ENCODE results near the gene AGAP1. TPM values are rescaled to one million over a fixed set of nuclear protein-coding genes. Genes with fewer than 3 reads are reported as not detected.

The AGAP1 gene
- total and polyA plus RNA-seq, 4 donors: 2.0 to 8.5 (median 5.4) TPM

DNA sequence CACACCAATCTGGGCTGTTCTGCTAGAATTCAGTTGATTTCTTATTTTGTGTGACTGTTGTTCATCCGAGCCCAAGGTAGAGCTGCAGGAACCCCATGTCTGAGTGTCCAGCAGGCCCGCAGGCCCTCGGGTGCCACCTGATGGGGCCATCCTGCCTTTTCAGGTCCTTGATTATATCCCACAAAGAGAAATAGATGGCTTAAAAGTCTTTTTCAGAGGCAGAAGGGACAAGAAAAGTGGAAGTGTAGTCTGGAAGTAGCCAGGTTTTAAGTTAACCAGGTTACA lies 52.2 kb downstream of the AGAP1 start:
- H3K4me1 ChIP-seq (ENCODE audit: control insufficient read depth in 4 of 4, insufficient read depth in 4 of 4, low read length in 3 of 4): peaks cover 2 to 12% (median 7%) of the 10 kb centered on the region in 4 donors
- no peak for DNase-seq (ENCODE audit: low spot score)

DNA sequence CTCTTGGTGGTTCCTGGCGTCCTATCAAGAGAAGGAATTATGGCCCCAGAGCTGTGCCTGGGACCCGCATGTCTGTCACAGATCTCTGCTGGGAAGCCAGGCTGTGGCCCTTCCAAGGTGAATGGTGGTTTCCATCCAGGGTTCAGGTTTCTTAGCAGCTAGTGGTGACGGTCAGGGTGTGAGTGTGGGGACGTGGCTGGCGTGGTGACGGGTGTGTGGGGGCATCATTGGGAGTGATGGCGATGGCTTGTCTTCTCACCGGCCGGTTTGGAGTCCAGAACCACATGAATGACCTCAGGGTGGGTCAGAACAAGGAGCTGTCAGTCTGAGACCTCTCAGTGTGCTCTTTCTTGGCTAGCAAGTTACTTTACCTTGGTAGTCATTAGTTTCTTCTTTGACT lies 52.6 kb downstream of the AGAP1 start:
- no peak overlapping the region for H3K4me3 ChIP-seq (ENCODE audit: low read depth in 1 of 3, low read length in 3 of 3)
- H3K9ac ChIP-seq (ENCODE audit: low read depth in 1 of 2, low read length in 2 of 2): no peak overlapping the region
- no peak overlapping the region for H3K27ac ChIP-seq (ENCODE audit: low read depth in 1 of 2, low read length in 2 of 2)
- peaks cover 2 to 13% (median 8%) of the 10 kb centered on the region in 4 donors for H3K4me1 ChIP-seq (ENCODE audit: control insufficient read depth in 4 of 4, insufficient read depth in 4 of 4, low read length in 3 of 4)
- DNase-seq (ENCODE audit: low spot score): no peak
- H3K9me3 ChIP-seq (ENCODE audit: control insufficient read depth in 4 of 4, low read length in 3 of 4): no peaks in the 10 kb centered on the region
- H3K36me3 ChIP-seq (ENCODE audit: control insufficient read depth in 4 of 4, insufficient read depth in 3 of 4, low read depth in 1 of 4, low read length in 3 of 4): no peaks in the 10 kb centered on the region
- no peaks in the 10 kb centered on the region for H3K27me3 ChIP-seq (ENCODE audit: control insufficient read depth in 4 of 4, insufficient read depth in 4 of 4, low read length in 3 of 4)
- 86% methylated on average over 9 of the region's 9 CpGs for WGBS
- TF ChIP-seq RAD21 (IDR thresholded peaks at IDR 0.05) (no peak), SP1 (IDR thresholded peaks at IDR 0.05) (no peak), HNF4G (IDR thresholded peaks at IDR 0.05) (no peak), HNF4A (conservative IDR thresholded peaks at IDR 0.05) (no peak), TAF1 (conservative IDR thresholded peaks at IDR 0.05) (no peak), GABPA (IDR thresholded peaks at IDR 0.05 in 1 of 2, conservative IDR thresholded peaks at IDR 0.05 in 1 of 2) (no peak), EGR1 (IDR thresholded peaks at IDR 0.05; ENCODE audit: low read depth in 2 of 2) (no peak), JUND (IDR thresholded peaks at IDR 0.05) (no peak), FOXA1 (IDR thresholded peaks at IDR 0.05) (no peak)
- TF ChIP-seq, protein P1, sequence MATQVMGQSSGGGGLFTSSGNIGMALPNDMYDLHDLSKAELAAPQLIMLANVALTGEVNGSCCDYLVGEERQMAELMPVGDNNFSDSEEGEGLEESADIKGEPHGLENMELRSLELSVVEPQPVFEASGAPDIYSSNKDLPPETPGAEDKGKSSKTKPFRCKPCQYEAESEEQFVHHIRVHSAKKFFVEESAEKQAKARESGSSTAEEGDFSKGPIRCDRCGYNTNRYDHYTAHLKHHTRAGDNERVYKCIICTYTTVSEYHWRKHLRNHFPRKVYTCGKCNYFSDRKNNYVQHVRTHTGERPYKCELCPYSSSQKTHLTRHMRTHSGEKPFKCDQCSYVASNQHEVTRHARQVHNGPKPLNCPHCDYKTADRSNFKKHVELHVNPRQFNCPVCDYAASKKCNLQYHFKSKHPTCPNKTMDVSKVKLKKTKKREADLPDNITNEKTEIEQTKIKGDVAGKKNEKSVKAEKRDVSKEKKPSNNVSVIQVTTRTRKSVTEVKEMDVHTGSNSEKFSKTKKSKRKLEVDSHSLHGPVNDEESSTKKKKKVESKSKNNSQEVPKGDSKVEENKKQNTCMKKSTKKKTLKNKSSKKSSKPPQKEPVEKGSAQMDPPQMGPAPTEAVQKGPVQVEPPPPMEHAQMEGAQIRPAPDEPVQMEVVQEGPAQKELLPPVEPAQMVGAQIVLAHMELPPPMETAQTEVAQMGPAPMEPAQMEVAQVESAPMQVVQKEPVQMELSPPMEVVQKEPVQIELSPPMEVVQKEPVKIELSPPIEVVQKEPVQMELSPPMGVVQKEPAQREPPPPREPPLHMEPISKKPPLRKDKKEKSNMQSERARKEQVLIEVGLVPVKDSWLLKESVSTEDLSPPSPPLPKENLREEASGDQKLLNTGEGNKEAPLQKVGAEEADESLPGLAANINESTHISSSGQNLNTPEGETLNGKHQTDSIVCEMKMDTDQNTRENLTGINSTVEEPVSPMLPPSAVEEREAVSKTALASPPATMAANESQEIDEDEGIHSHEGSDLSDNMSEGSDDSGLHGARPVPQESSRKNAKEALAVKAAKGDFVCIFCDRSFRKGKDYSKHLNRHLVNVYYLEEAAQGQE (IDR thresholded peaks at IDR 0.05): no peak

More for the DNA sequence above, 52.2 kb downstream of the AGAP1 start:
- Histone ChIP-seq H3K9ac (ENCODE audit: low read depth in 1 of 2, low read length in 2 of 2) (no peak overlapping the region), H3K27ac (ENCODE audit: low read depth in 1 of 2, low read length in 2 of 2) (no peak overlapping the region), H3K9me3 (ENCODE audit: control insufficient read depth in 4 of 4, low read length in 3 of 4) (no peaks in the 10 kb centered on the region), H3K4me3 (ENCODE audit: low read depth in 1 of 3, low read length in 3 of 3) (no peak overlapping the region), H3K36me3 (ENCODE audit: control insufficient read depth in 4 of 4, insufficient read depth in 3 of 4, low read depth in 1 of 4, low read length in 3 of 4) (no peaks in the 10 kb centered on the region), H3K27me3 (ENCODE audit: control insufficient read depth in 4 of 4, insufficient read depth in 4 of 4, low read length in 3 of 4) (no peaks in the 10 kb centered on the region)
- TF ChIP-seq, protein P2, sequence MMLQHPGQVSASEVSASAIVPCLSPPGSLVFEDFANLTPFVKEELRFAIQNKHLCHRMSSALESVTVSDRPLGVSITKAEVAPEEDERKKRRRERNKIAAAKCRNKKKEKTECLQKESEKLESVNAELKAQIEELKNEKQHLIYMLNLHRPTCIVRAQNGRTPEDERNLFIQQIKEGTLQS (IDR thresholded peaks at IDR 0.05): no peak
- TF ChIP-seq HNF4A (conservative IDR thresholded peaks at IDR 0.05) (no peak), SP1 (IDR thresholded peaks at IDR 0.05) (no peak), NR2F2 (IDR thresholded peaks at IDR 0.05) (no peak), GABPA (IDR thresholded peaks at IDR 0.05 in 1 of 2, conservative IDR thresholded peaks at IDR 0.05 in 1 of 2) (no peak), RAD21 (IDR thresholded peaks at IDR 0.05) (no peak), FOXA2 (IDR thresholded peaks at IDR 0.05) (no peak), EGR1 (IDR thresholded peaks at IDR 0.05; ENCODE audit: low read depth in 2 of 2) (no peak), HNF4G (IDR thresholded peaks at IDR 0.05) (no peak), JUND (IDR thresholded peaks at IDR 0.05) (no peak), RXRA (IDR thresholded peaks at IDR 0.05) (no peak), YY1 (IDR thresholded peaks at IDR 0.05) (no peak), FOXA1 (IDR thresholded peaks at IDR 0.05) (no peak)
- TF ChIP-seq, protein P3, sequence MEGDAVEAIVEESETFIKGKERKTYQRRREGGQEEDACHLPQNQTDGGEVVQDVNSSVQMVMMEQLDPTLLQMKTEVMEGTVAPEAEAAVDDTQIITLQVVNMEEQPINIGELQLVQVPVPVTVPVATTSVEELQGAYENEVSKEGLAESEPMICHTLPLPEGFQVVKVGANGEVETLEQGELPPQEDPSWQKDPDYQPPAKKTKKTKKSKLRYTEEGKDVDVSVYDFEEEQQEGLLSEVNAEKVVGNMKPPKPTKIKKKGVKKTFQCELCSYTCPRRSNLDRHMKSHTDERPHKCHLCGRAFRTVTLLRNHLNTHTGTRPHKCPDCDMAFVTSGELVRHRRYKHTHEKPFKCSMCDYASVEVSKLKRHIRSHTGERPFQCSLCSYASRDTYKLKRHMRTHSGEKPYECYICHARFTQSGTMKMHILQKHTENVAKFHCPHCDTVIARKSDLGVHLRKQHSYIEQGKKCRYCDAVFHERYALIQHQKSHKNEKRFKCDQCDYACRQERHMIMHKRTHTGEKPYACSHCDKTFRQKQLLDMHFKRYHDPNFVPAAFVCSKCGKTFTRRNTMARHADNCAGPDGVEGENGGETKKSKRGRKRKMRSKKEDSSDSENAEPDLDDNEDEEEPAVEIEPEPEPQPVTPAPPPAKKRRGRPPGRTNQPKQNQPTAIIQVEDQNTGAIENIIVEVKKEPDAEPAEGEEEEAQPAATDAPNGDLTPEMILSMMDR (IDR thresholded peaks at IDR 0.05; ENCODE audit: low read depth, low read length, missing input control): no peak
- TF ChIP-seq, protein P4, sequence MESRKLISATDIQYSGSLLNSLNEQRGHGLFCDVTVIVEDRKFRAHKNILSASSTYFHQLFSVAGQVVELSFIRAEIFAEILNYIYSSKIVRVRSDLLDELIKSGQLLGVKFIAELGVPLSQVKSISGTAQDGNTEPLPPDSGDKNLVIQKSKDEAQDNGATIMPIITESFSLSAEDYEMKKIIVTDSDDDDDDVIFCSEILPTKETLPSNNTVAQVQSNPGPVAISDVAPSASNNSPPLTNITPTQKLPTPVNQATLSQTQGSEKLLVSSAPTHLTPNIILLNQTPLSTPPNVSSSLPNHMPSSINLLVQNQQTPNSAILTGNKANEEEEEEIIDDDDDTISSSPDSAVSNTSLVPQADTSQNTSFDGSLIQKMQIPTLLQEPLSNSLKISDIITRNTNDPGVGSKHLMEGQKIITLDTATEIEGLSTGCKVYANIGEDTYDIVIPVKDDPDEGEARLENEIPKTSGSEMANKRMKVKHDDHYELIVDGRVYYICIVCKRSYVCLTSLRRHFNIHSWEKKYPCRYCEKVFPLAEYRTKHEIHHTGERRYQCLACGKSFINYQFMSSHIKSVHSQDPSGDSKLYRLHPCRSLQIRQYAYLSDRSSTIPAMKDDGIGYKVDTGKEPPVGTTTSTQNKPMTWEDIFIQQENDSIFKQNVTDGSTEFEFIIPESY (IDR thresholded peaks at IDR 0.05): no peak
- TF ChIP-seq, protein P1 (IDR thresholded peaks at IDR 0.05): no peak
- TF ChIP-seq, protein P5, sequence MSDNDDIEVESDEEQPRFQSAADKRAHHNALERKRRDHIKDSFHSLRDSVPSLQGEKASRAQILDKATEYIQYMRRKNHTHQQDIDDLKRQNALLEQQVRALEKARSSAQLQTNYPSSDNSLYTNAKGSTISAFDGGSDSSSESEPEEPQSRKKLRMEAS (IDR thresholded peaks at IDR 0.05): no peak
- 91% methylated on average over 3 of the region's 3 CpGs for WGBS

Measured in liver (tissue), 9 donors.